CD4-positive, CD25-positive, alpha-beta regulatory T cell (primary cell): Measurements from ENCODE around the gene COL26A1. TPM values are rescaled to one million over a fixed set of nuclear protein-coding genes. Genes with fewer than 3 reads are reported as not detected.
A peak's percentile ranks its signal among the peaks of the same experiment; 100 is the strongest.

ENCODE experiments used
- ATAC-seq, 2 donors: fragments of 150-1000 bp; cut with Tn5 transposase; one replicate each; pipeline ENCODE4 v1.10.0; 2021; ENCODE audit warnings: low read depth in 2 of 2, moderate number of reproducible peaks in 2 of 2, moderate library complexity in 1 of 2
- DNase-seq, 3 donors: peaks; one replicate each; pipeline versions ENCODE4 v3.0.0 to v3.0.0-alpha.2; 2012 to 2022; ENCODE audit warnings: mixed read lengths in 1 of 3
- H3K27ac ChIP-seq: one replicate; pipeline ENCODE4 v1.7.0; 2013; ENCODE audit warnings: mild to moderate bottlenecking, low read length; ENCODE audit not compliant: insufficient read depth, poor library complexity, severe bottlenecking
- H3K27me3 ChIP-seq: one replicate; pipeline ENCODE4 v1.7.0; 2013; ENCODE audit warnings: low read length; ENCODE audit not compliant: control insufficient read depth, insufficient read depth
- H3K36me3 ChIP-seq: one replicate; pipeline ENCODE4 v1.7.0; 2013; ENCODE audit warnings: mild to moderate bottlenecking, low read length, moderate library complexity; ENCODE audit not compliant: control insufficient read depth, insufficient read depth
- H3K4me1 ChIP-seq: 2 replicates; pipeline ENCODE4 v1.7.0; 2013; ENCODE audit warnings: mild to moderate bottlenecking, low read length; ENCODE audit not compliant: insufficient read depth, control insufficient read depth, poor library complexity, severe bottlenecking
- H3K4me3 ChIP-seq: one replicate; pipeline ENCODE4 v1.7.0; 2013; ENCODE audit warnings: low read depth, mild to moderate bottlenecking, low read length, moderate library complexity
- H3K9me3 ChIP-seq, 2 experiments: 1 replicate in 1 of 2; 2 replicates in 1 of 2; pipeline ENCODE4 v1.7.0; 2013; ENCODE audit warnings: low read length in 2 of 2, mild to moderate bottlenecking in 1 of 2, moderate library complexity in 1 of 2; ENCODE audit not compliant: control insufficient read depth in 2 of 2
- H3K27ac Mint-ChIP-seq, 3 donors: one replicate each; pipeline ENCODE4 v1.8.0; 2020 to 2022; ENCODE audit warnings: mild to moderate bottlenecking in 3 of 3, mixed read lengths in 3 of 3, moderate library complexity in 2 of 3
- H3K27me3 Mint-ChIP-seq: one replicate; pipeline ENCODE4 v1.8.0; 2022; ENCODE audit warnings: mild to moderate bottlenecking, mixed read lengths
- H3K36me3 Mint-ChIP-seq: one replicate; pipeline ENCODE4 v1.8.0; 2020; ENCODE audit warnings: mixed read lengths
- H3K4me1 Mint-ChIP-seq, 4 donors: one replicate each; pipeline ENCODE4 v1.8.0; 2020 to 2022; ENCODE audit warnings: mixed read lengths in 4 of 4, mild to moderate bottlenecking in 1 of 4
- H3K4me3 Mint-ChIP-seq, 4 donors: one replicate each; pipeline ENCODE4 v1.8.0; 2020 to 2022; ENCODE audit warnings: mild to moderate bottlenecking in 4 of 4, mixed read lengths in 4 of 4, moderate library complexity in 3 of 4
- H3K9me3 Mint-ChIP-seq, 7 donors: one replicate each; pipeline ENCODE4 v1.8.0; 2020 to 2022; ENCODE audit warnings: mixed read lengths in 7 of 7, mild to moderate bottlenecking in 3 of 7, moderate library complexity in 2 of 7
- polyA plus RNA-seq, 4 donors: library from polyadenylated mRNA; unstranded; fragments of 300-500 nt; fragmentation: Illumina TruSeq; gene quantifications; one replicate each; pipeline ENCODE4 v1.2.3, GENCODE V29; 2021
- total RNA-seq: library from RNA; stranded (reverse); gene quantifications from one replicate; pipeline ENCODE4 v1.2.3, GENCODE V29; 2022

COL26A1 gene
- total and polyA plus RNA-seq, 5 donors from 2014 or later, result not detected

DNA sequence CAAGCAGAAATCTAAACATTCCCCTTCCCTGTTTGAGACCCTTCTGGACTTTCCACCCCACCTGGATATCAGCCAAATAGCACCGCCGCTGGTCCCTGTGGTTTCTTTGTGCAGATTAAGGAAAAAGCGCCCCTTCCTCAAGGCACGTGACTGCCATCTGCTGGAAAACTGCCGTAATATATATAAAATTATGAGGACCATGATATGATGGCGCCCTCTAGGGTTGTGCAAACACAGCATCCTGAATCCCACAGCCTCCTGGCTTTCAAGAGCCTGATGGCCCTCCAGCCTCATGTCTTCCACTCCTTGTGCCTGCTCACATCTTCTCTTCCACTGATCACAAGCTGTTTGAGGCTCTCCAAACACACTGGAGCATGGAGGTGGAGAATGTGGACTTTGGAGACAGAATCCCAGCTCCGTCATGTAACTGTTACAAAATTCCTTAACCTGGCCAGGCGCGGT, 145.1 kb downstream of the COL26A1 start:
- peak in 2 of 3 donors; percentile 13 to 56 for DNase-seq
- H3K4me3 ChIP-seq, result no peak overlapping the region

DNA sequence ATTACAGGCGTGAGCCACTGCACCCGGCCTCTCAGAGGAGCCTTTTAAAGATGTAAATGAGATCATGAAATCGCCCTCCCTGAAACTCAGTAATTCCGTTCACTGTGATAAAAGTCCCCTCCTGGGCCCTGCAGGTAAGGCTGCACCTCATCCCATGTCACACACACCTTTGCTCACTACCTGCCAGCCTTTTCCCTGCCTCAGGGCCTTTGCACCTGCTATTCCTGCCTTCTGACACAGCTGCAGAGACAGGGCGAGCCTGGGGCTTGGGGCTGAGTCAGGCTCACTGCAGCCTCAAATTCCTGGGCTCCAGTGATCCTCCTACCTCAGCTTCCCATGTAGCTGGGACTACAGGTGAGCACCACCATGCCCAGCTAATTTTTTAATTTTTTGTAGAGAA, 147.6 kb downstream of the COL26A1 start:
- Histone ChIP-seq H3K36me3 (no peaks in the 10 kb centered on the region), H3K4me1 (no peaks in the 10 kb centered on the region), H3K27ac (no peak overlapping the region), H3K4me3 (no peak overlapping the region), H3K27me3 (no peaks in the 10 kb centered on the region), H3K9me3 (no peaks in the 10 kb centered on the region)
- DNase-seq (no peak), ATAC-seq (no peak)
- no peaks in the 10 kb centered on the region for H3K36me3 Mint-ChIP-seq
- H3K27ac Mint-ChIP-seq, result no peak overlapping the region
- H3K27me3 Mint-ChIP-seq, result peaks cover 15% of the 10 kb centered on the region
- H3K4me3 Mint-ChIP-seq, result no peak overlapping the region
- H3K9me3 Mint-ChIP-seq, result peaks cover 0 to 2% (median 0%) of the 10 kb centered on the region in 7 donors
- peaks cover 0 to 3% (median 2%) of the 10 kb centered on the region in 4 donors for H3K4me1 Mint-ChIP-seq

More for the DNA sequence above, 145.1 kb downstream of the COL26A1 start:
- no peaks in the 10 kb centered on the region for H3K4me1 ChIP-seq
- H3K9me3 ChIP-seq, result no peaks in the 10 kb centered on the region
- Mint-ChIP-seq H3K9me3 (peaks cover 0 to 1% (median 0%) of the 10 kb centered on the region in 7 donors), H3K27ac (no peak overlapping the region), H3K4me3 (peak overlapping the region in 1 of 4 donors; percentile 17), H3K36me3 (no peaks in the 10 kb centered on the region), H3K4me1 (peaks cover 0 to 3% (median 2%) of the 10 kb centered on the region in 4 donors), H3K27me3 (peaks cover 15% of the 10 kb centered on the region)
- H3K27me3 ChIP-seq, result no peaks in the 10 kb centered on the region
- ATAC-seq, result no peak
- no peaks in the 10 kb centered on the region for H3K36me3 ChIP-seq
- no peak overlapping the region for H3K27ac ChIP-seq

DNA sequence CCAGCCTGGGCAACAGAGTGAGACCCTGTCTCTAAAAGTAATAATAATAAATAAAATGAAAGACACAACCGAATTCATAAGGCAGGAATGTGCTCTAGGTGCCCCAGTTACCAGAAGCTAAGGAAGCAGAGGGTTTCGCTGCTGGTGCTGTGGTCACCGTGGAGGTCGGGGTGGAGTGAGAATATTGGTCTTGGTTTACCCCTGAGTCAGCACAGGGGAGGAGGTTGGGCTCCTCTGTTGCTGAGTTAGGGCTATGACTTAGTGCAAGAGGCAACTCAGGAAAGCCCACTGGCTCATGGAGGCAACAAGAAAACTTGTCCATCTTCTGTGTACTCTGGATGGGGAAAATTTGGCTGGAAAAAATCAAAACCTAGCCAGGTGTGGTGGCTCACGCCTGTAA, 149.3 kb downstream of the COL26A1 start:
- no peak overlapping the region for H3K27ac Mint-ChIP-seq
- DNase-seq (no peak), ATAC-seq (no peak)
- no peak overlapping the region for H3K4me3 Mint-ChIP-seq
- no peaks in the 10 kb centered on the region for H3K9me3 ChIP-seq
- no peak overlapping the region for H3K27ac ChIP-seq
- H3K36me3 ChIP-seq, result no peaks in the 10 kb centered on the region
- peaks cover 0 to 3% (median 2%) of the 10 kb centered on the region in 4 donors for H3K4me1 Mint-ChIP-seq
- no peaks in the 10 kb centered on the region for H3K27me3 ChIP-seq
- no peak overlapping the region for H3K4me3 ChIP-seq
- H3K9me3 Mint-ChIP-seq, result peaks cover 0 to 2% (median 0%) of the 10 kb centered on the region in 7 donors
- H3K27me3 Mint-ChIP-seq, result peaks cover 10% of the 10 kb centered on the region
- no peaks in the 10 kb centered on the region for H3K4me1 ChIP-seq
- no peaks in the 10 kb centered on the region for H3K36me3 Mint-ChIP-seq

DNA sequence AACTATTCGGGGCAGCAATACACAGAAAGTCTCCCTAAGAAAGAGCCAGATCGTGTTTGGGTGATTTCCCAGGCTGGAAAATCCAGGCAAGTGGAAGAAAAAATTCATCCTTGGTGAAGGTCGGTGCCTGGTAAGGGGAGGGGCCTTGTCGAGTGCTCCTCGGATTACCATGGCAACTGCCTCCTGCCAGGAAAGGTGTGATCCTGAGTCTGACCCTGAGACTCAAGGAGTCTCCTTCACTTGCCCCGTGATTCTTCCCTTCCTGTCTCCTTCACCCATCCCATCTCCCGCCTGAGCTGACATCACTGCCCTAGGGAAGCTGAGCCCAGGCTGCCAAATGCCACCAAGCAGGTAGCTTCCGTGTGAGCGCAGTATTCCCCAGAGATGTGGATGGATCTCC, 154.2 kb downstream of the COL26A1 start:
- Histone ChIP-seq H3K9me3 (no peaks in the 10 kb centered on the region), H3K4me1 (no peaks in the 10 kb centered on the region), H3K4me3 (no peak overlapping the region), H3K27me3 (no peaks in the 10 kb centered on the region), H3K27ac (no peak overlapping the region), H3K36me3 (no peaks in the 10 kb centered on the region)
- Mint-ChIP-seq H3K4me3 (no peak overlapping the region), H3K27ac (no peak overlapping the region), H3K27me3 (peaks cover 7% of the 10 kb centered on the region), H3K36me3 (no peaks in the 10 kb centered on the region), H3K9me3 (peaks cover 0 to 9% (median 0%) of the 10 kb centered on the region in 7 donors), H3K4me1 (no peaks in the 10 kb centered on the region)
- DNase-seq (no peak), ATAC-seq (no peak)

DNA sequence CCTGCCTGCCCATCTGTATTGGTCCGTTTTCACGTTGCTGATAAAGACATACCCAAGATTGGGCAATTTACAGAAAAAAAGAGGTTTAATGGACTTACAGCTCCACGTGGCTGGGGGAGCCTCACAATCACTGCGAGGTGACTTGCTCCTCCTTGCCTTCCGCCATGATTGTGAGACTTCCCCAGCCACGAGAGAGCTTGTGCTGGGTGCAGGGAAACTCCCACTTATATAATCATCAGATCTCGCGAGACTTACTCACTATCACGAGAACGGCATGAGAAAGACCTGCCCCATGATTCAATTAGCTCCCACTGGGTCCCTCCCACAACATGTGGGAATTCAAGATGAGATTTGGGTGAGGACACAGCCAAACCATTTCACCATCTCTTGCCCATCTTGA, 154.6 kb downstream of the COL26A1 start:
- Mint-ChIP-seq H3K27ac (no peak overlapping the region), H3K4me3 (no peak overlapping the region), H3K4me1 (no peaks in the 10 kb centered on the region), H3K36me3 (no peaks in the 10 kb centered on the region), H3K9me3 (peaks cover 0 to 9% (median 0%) of the 10 kb centered on the region in 7 donors), H3K27me3 (peaks cover 7% of the 10 kb centered on the region)
- no peak overlapping the region for H3K27ac ChIP-seq
- H3K4me1 ChIP-seq, result no peaks in the 10 kb centered on the region
- ATAC-seq, result no peak
- no peaks in the 10 kb centered on the region for H3K36me3 ChIP-seq
- H3K4me3 ChIP-seq, result no peak overlapping the region
- no peak for DNase-seq
- H3K9me3 ChIP-seq, result no peaks in the 10 kb centered on the region
- H3K27me3 ChIP-seq, result no peaks in the 10 kb centered on the region

DNA sequence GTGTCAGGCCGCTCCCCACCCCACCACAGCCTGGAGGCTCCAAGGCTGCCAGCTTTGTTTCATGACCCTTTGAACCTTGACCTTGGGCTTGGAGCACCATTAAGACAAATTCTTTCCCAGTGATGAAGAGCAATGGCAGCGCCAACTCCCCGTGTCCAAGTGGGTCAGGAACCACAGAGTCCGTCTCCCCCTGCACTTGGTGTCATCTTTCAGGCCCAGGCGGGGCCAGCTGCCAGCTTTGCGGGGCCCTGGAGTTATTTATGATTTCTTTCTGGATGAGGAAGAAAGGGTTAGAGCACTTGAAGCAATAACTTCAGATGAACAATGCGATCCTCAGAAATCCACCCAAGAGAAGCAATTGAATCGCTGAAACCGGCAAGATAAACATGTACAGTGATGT, 155.7 kb downstream of the COL26A1 start:
- Mint-ChIP-seq H3K27me3 (peaks cover 7% of the 10 kb centered on the region), H3K4me3 (no peak overlapping the region), H3K9me3 (peaks cover 0 to 9% (median 0%) of the 10 kb centered on the region in 7 donors), H3K36me3 (no peaks in the 10 kb centered on the region), H3K27ac (no peak overlapping the region), H3K4me1 (no peaks in the 10 kb centered on the region)
- Histone ChIP-seq H3K9me3 (no peaks in the 10 kb centered on the region), H3K4me1 (no peaks in the 10 kb centered on the region), H3K4me3 (no peak overlapping the region), H3K36me3 (no peaks in the 10 kb centered on the region), H3K27ac (no peak overlapping the region), H3K27me3 (no peaks in the 10 kb centered on the region)
- ATAC-seq (no peak), DNase-seq (no peak)

DNA sequence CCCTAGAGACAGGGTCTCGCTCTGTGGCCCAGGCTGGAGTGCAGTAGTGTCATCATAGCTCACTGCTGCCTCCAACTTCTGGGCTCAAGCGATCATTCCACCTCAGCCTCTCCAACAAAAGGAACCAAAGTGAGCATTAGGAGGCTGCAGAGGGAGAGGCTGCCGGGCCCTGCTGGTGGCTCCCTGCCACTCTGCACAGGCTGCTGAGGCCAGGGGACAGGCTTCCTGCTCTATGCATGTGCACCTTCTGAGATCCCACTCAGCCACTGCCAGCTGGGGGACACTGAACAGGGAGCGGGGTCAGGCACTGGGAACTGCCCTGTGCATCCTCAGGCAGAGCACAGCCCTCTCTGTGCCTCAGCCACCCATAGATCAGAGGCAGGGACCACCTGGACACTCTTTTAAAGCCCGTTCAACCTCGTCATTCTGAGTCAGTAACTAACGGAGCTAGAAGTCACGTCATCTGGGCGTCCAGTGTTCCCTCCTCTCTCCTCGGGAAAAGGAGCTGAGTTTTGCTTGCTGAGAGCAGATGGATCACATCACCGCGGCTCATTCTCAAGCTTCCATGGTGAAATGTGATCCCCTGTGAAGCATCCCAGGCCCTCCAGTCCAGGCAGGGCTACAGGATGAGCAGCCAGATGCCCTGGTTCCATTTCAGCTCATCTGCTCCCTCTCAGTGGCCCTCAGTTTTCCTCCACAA, 156.8 kb downstream of the COL26A1 start:
- Histone ChIP-seq H3K36me3 (no peaks in the 10 kb centered on the region), H3K4me3 (no peak overlapping the region), H3K4me1 (no peaks in the 10 kb centered on the region), H3K27me3 (no peaks in the 10 kb centered on the region), H3K27ac (no peak overlapping the region), H3K9me3 (no peaks in the 10 kb centered on the region)
- Mint-ChIP-seq H3K9me3 (peaks cover 0 to 9% (median 0%) of the 10 kb centered on the region in 7 donors), H3K27me3 (peaks cover 8% of the 10 kb centered on the region), H3K27ac (no peak overlapping the region), H3K4me1 (no peaks in the 10 kb centered on the region), H3K36me3 (no peaks in the 10 kb centered on the region), H3K4me3 (no peak overlapping the region)
- DNase-seq (no peak), ATAC-seq (no peak)

DNA sequence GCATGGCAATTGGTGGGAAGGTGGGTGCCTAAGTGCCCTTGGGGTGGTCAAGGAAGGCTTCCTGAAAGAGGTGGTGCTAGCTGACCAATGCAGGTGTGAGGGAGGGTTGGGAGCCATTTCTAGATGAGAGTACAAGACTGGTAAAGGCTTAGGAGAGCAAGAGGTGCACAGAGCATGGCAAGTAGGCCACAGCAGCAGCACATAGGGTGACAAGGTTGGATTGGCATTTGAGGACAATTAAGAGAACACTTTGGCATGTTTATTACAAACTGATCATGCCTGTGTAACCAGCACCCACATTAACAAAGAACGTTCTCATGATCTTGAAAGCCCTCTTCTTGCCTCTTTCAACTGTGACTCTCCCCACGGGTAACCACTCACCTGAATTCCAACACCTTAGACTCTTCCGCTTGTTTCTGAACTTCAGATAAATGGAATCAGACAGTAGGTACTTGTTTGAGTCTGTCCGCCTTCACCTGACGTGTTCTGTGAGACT, 158.8 kb downstream of the COL26A1 start:
- H3K4me3 Mint-ChIP-seq, result no peak overlapping the region
- no peaks in the 10 kb centered on the region for H3K4me1 Mint-ChIP-seq
- no peak overlapping the region for H3K27ac Mint-ChIP-seq

More for the DNA sequence above, 158.8 kb downstream of the COL26A1 start:
- Histone ChIP-seq H3K9me3 (no peaks in the 10 kb centered on the region), H3K4me1 (no peaks in the 10 kb centered on the region), H3K27me3 (no peaks in the 10 kb centered on the region), H3K36me3 (no peaks in the 10 kb centered on the region), H3K27ac (no peak overlapping the region), H3K4me3 (no peak overlapping the region)
- Mint-ChIP-seq H3K9me3 (peaks cover 0 to 9% (median 0%) of the 10 kb centered on the region in 7 donors), H3K36me3 (no peaks in the 10 kb centered on the region), H3K27me3 (peaks cover 11% of the 10 kb centered on the region)
- ATAC-seq (no peak), DNase-seq (no peak)
